ENCODE measurements around the gene FGFBP2.
A peak's percentile ranks its signal among the peaks of the same experiment; 100 is the strongest.
"Not testable (repeated sequence)": the region's sequence is repeated elsewhere in the genome, so short reads cannot be mapped to it uniquely, and the experiment has no call there.

FGFBP2 gene

GRCh38 chr4:15926486-15926885, 36.5 kb downstream of the FGFBP2 start:
- no peak for DNase-seq

DNA sequence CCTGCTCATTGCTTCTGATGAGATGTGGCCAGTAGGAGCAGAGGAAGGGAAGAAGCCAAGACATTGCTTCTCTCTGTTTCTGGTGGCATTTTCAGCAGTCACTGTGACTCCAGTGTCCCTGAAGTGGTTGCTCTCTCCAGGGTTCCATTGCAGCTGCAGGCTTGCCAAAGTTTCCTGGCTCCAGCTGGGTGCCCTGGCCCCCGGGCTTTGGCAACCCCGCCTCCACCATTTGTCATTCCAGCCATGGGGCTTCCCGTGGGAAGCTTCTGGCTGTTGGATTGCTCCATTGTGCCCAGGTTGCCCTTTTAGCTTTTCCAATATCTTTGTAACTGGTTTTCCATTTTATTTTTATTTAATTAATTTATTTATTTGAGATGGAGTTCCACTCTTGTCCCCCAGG, 37.1 kb downstream of the FGFBP2 start:
- DNase-seq: no peak

GRCh38 chr4:15921592-15921932, 41.4 kb downstream of the FGFBP2 start:
- no peak for DNase-seq

GRCh38 chr4:15920723-15921591, 42.0 kb downstream of the FGFBP2 start:
- peak; percentile 28 for DNase-seq

GRCh38 chr4:15918484-15919129, 44.4 kb downstream of the FGFBP2 start:
- no peak for DNase-seq

GRCh38 chr4:15917297-15917696, 45.7 kb downstream of the FGFBP2 start:
- DNase-seq: no peak

- not testable (repeated sequence) for DNase-seq
These were observed 46.6 kb downstream of the FGFBP2 start for GRCh38 chr4:15916358-15916757.

- no peak for DNase-seq
These were observed 48.2 kb downstream of the FGFBP2 start for GRCh38 chr4:15914736-15915135.

DNA sequence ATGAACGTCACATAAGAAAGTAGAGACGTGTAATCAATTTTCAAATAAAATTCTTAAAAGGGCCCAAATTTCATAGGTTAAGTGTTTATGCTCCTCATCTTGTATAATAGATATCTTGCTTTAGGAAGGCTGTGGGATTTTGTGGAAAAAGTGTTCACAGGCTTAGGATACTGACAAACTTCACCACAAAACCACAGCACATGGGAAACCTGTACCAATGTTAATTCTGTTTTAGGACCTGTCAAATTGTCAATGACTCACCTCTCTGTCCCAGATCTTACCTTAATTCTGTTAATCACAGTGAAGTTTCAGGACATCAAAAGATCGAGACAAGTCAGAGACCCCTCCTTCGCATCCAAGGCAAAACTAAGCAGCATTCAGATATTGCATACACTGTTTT, 48.7 kb downstream of the FGFBP2 start:
- DNase-seq: no peak

DNA sequence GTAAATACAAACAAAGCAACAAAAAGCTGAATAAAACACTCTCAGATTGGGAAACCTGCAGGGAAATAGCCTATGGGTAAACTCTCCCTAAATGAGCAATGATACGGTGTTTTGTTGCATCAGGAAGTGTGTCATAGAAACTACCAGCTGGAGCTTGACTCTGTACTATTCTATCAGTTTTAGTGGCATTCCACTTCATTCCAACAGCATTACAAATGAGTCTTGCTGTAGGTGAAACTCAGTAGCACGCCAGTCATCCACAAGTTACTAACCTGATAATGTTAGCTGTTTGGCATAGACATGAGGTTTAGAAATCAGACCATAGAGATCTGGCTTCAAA, 49.4 kb downstream of the FGFBP2 start:
- no peak for DNase-seq

DNA sequence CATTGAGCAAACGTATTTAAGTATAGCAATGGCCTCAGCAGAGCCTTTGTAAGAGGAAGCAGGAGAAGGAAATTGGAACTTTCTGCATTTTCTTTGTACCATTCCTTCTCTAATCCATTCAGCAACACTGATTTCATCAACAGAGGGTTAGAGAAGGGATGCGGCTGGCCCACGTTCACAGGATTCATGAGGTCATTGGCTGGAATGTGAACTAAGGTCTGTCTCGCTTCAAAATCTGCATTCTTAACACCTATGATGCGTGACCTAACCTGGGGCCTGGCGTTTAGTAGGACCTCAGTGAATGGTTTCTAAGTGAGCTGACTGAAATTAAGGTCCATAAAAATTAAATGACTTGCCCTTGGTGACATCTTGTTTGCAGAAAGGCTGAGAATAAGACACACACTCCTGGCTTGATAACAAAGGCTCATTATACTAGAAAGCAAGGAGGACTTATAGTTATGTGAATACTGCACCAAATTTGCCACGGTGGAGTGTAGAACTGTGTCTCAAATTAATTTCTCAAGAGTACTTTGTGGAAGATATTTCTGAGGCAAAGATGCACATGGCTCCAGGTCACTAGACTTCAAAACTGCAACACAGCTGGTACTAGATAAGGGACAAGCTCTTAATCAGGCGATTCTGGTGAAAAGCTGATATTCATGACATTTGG, 49.9 kb downstream of the FGFBP2 start:
- no peak for DNase-seq

DNA sequence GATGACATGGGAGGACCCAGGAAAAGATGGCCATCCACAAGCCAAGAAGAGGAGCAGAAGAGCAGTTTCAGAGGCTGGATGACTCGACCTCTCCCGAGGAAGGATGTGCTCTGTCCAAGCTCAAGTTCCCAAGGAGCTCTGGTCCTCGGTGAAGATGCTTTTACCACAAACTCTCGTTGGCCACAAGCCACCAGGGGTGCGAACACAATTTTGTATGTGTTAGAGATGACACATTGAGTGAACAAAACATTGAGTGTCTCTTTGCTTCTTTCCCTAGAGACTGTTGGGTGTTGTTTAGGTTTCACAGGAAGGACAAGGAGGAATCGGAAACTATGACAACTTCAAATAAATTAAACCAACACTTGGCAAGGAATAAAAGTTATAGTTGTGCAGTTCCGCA, 50.7 kb downstream of the FGFBP2 start:
- DNase-seq: no peak
